H1 (cell line): ENCODE results near the gene OR5J2. TPM values are rescaled to one million over a fixed set of nuclear protein-coding genes. Genes with fewer than 3 reads are reported as not detected.

Experiments
- CTCF ChIA-PET: fragments of 300-600 bp; sonication (Branson Sonifier 250); formaldehyde crosslinking; loops from one replicate; lab custom pipeline; 2021; ENCODE audit not compliant: partially characterized antibody; lab: Charles Lee
- POLR2A ChIA-PET: fragments of 300-600 bp; sonication (Branson Sonifier 250); formaldehyde crosslinking; loops from one replicate; lab custom pipeline; 2021; ENCODE audit warnings: inconsistent platforms; ENCODE audit not compliant: partially characterized antibody; lab: Charles Lee
- DNase-seq, 2 experiments: peaks; one replicate each; pipeline versions ENCODE4 v3.0.0 to v3.0.0-alpha.2; 2010 to 2022; ENCODE audit warnings: low spot score in 2 of 2, low read depth in 1 of 2, mixed read lengths in 1 of 2
- FAIRE-seq: peaks from 2 replicates; lab custom pipeline; 2011; peaks lifted over from hg19 to GRCh38; lab: Jason Lieb, UNC
- H2AFZ ChIP-seq: 2 replicates; pipeline ENCODE4 v1.8.1; 2012; ENCODE audit warnings: low read length, inconsistent platforms
- H2AK5ac ChIP-seq: 2 replicates; pipeline ENCODE4 v1.6.1; 2013; ENCODE audit warnings: low read depth, low read length
- H2BK120ac ChIP-seq: replicated peaks from 2 replicates; pipeline ENCODE3; 2013; ENCODE audit warnings: low read depth, low read length, inconsistent platforms
- H2BK12ac ChIP-seq: 2 replicates; pipeline ENCODE4 v1.6.1; 2013; ENCODE audit warnings: low read depth, low read length
- H2BK15ac ChIP-seq: 2 replicates; pipeline ENCODE4 v1.6.1; 2013; ENCODE audit warnings: low read length
- H2BK20ac ChIP-seq: 2 replicates; pipeline ENCODE4 v1.6.1; 2013; ENCODE audit warnings: low read length
- H2BK5ac ChIP-seq: 2 replicates; pipeline ENCODE4 v1.6.1; 2013; ENCODE audit warnings: low read depth, low read length
- H3K14ac ChIP-seq: 2 replicates; pipeline ENCODE4 v1.6.1; 2013; ENCODE audit warnings: inconsistent platforms; ENCODE audit not compliant: insufficient read length
- H3K18ac ChIP-seq: 2 replicates; pipeline ENCODE4 v1.6.1; 2013; ENCODE audit warnings: low read length; ENCODE audit errors: extremely low read depth
- H3K23ac ChIP-seq: 2 replicates; pipeline ENCODE4 v1.6.1; 2013; ENCODE audit warnings: inconsistent platforms; ENCODE audit not compliant: insufficient read length
- H3K23me2 ChIP-seq: 2 replicates; pipeline ENCODE4 v1.6.1; 2013; ENCODE audit warnings: low read depth, low read length
- H3K27ac ChIP-seq: 2 replicates; pipeline ENCODE4 v1.6.1; 2011; ENCODE audit warnings: low read depth, low read length, inconsistent platforms
- H3K27me3 ChIP-seq, 4 experiments: replicated peaks in 1 of 4; 1 replicate in 1 of 4; 2 replicates in 3 of 4; pipeline versions ENCODE4 v1.6.1 to v1.8.1; 2011 to 2013; ENCODE audit warnings: low read length in 3 of 4, mild to moderate bottlenecking in 3 of 4, inconsistent platforms in 2 of 4, mixed read lengths in 2 of 4, moderate library complexity in 1 of 4; ENCODE audit not compliant: control insufficient read depth in 3 of 4, insufficient read depth in 3 of 4; ENCODE audit errors: extremely low read depth in 1 of 4
- H3K36me3 ChIP-seq, 4 experiments: 2 replicates each; pipeline versions ENCODE4 v1.6.1 to v1.8.1; 2011 to 2013; ENCODE audit warnings: mild to moderate bottlenecking in 4 of 4, low read length in 3 of 4, moderate library complexity in 2 of 4, control low read depth in 1 of 4, inconsistent platforms in 1 of 4; ENCODE audit not compliant: insufficient read depth in 4 of 4, control insufficient read depth in 2 of 4
- H3K4ac ChIP-seq: replicated peaks from 2 replicates; pipeline ENCODE3; 2013; ENCODE audit warnings: low read length, low read depth, mixed read lengths, inconsistent platforms; ENCODE audit not compliant: insufficient read length
- H3K4me1 ChIP-seq, 4 experiments: replicated peaks in 1 of 4; 1 replicate in 1 of 4; 2 replicates in 3 of 4; pipeline versions ENCODE4 v1.6.1 to v1.8.1; 2011 to 2013; ENCODE audit warnings: low read length in 3 of 4, inconsistent platforms in 2 of 4, mixed read lengths in 1 of 4; ENCODE audit not compliant: insufficient read depth in 4 of 4, control insufficient read depth in 3 of 4
- H3K4me2 ChIP-seq, 2 experiments: 2 replicates each; pipeline versions ENCODE4 v1.6.1 to v1.8.1; 2011 to 2013; ENCODE audit warnings: low read depth in 2 of 2, low read length in 2 of 2, control low read depth in 1 of 2, inconsistent platforms in 1 of 2, mild to moderate bottlenecking in 1 of 2; ENCODE audit not compliant: insufficient read depth in 1 of 2
- H3K4me3 ChIP-seq, 4 experiments: fragments of 200-600, 300-600 bp in 1 of 4; sonication (generic), shearing (Covaris generic), sonication (Bioruptor Twin) in 1 of 4; 2 replicates each; pipeline versions ENCODE4 v1.5.1 to v1.8.1; 2011 to 2016; ENCODE audit warnings: low read length in 4 of 4, low read depth in 3 of 4, control low read depth in 2 of 4, inconsistent platforms in 2 of 4, mild to moderate bottlenecking in 2 of 4, mixed read lengths in 1 of 4, moderate library complexity in 1 of 4; ENCODE audit not compliant: insufficient read depth in 2 of 4; ENCODE audit errors: extremely low read depth in 1 of 4
- H3K56ac ChIP-seq: replicated peaks from 2 replicates; pipeline ENCODE3; 2013; ENCODE audit warnings: low read depth, mild to moderate bottlenecking, mixed read lengths, low read length, inconsistent platforms; ENCODE audit not compliant: insufficient read length
- H3K79me1 ChIP-seq: 2 replicates; pipeline ENCODE4 v1.6.1; 2013; ENCODE audit warnings: low read depth, low read length, control low read depth
- H3K79me2 ChIP-seq, 2 experiments: 2 replicates each; pipeline versions ENCODE4 v1.6.1 to v1.8.1; 2012 to 2013; ENCODE audit warnings: low read length in 2 of 2, mild to moderate bottlenecking in 2 of 2, inconsistent platforms in 1 of 2; ENCODE audit not compliant: insufficient read depth in 2 of 2, control insufficient read depth in 1 of 2
- H3K9ac ChIP-seq, 4 experiments: replicated peaks in 1 of 4; 1 replicate in 1 of 4; 2 replicates in 3 of 4; pipeline versions ENCODE4 v1.6.1 to v1.8.1; 2011 to 2013; ENCODE audit warnings: low read depth in 3 of 4, low read length in 3 of 4, control low read depth in 2 of 4, mild to moderate bottlenecking in 2 of 4, moderate library complexity in 2 of 4, inconsistent platforms in 1 of 4; ENCODE audit errors: extremely low read depth in 1 of 4
- H3K9me3 ChIP-seq, 2 experiments: 2 replicates each; pipeline versions ENCODE4 v1.6.1 to v1.8.1; 2012 to 2013; ENCODE audit warnings: mild to moderate bottlenecking in 2 of 2, moderate library complexity in 2 of 2, control low read depth in 1 of 2, inconsistent platforms in 1 of 2, low read depth in 1 of 2, low read length in 1 of 2, mixed read lengths in 1 of 2; ENCODE audit not compliant: insufficient read depth in 2 of 2
- H4K20me1 ChIP-seq, 2 experiments: replicated peaks in 1 of 2; 2 replicates each; pipeline versions ENCODE3 to v1.8.1; 2011 to 2013; ENCODE audit warnings: inconsistent platforms in 2 of 2, low read length in 2 of 2, mild to moderate bottlenecking in 1 of 2; ENCODE audit not compliant: insufficient read depth in 2 of 2, control insufficient read depth in 1 of 2
- H4K5ac ChIP-seq: 2 replicates; pipeline ENCODE4 v1.6.1; 2013; ENCODE audit warnings: low read length, low read depth, mixed read lengths, inconsistent platforms; ENCODE audit not compliant: insufficient read length
- H4K8ac ChIP-seq: 2 replicates; pipeline ENCODE4 v1.8.0; 2013; ENCODE audit warnings: mild to moderate bottlenecking, moderate library complexity, low read length, inconsistent platforms; ENCODE audit not compliant: insufficient read depth; ENCODE audit errors: extremely low read depth
- H4K91ac ChIP-seq: replicated peaks from 2 replicates; pipeline ENCODE3; 2013; ENCODE audit warnings: low read length, mixed read lengths, inconsistent platforms; ENCODE audit not compliant: insufficient read length
- GABPA ChIP-seq: IDR thresholded peaks from 2 replicates; pipeline ENCODE4 v1.6.1; 2011; ENCODE audit warnings: mild to moderate bottlenecking, low read length, moderate library complexity, borderline replicate concordance; ENCODE audit not compliant: insufficient read depth
- MAFK ChIP-seq: IDR thresholded peaks from 2 replicates; pipeline ENCODE4 v1.6.1; 2012; ENCODE audit warnings: low read depth, mild to moderate bottlenecking, improper control_type of control experiment, low read length
- RXRA ChIP-seq: IDR thresholded peaks from 2 replicates; pipeline ENCODE4 v1.6.1; 2011; ENCODE audit warnings: low read depth, mild to moderate bottlenecking, low read length, moderate library complexity; ENCODE audit not compliant: insufficient read depth
- SIX5 ChIP-seq: IDR thresholded peaks from 2 replicates; pipeline ENCODE4 v1.6.1; 2011; ENCODE audit warnings: mild to moderate bottlenecking, low read depth, low read length
- SP4 ChIP-seq: IDR thresholded peaks from 2 replicates; pipeline ENCODE4 v1.6.1; 2012; ENCODE audit warnings: low read length, inconsistent platforms
- TCF12 ChIP-seq: IDR thresholded peaks from 2 replicates; pipeline ENCODE4 v1.6.1; 2011; ENCODE audit warnings: low read depth, mild to moderate bottlenecking, low read length
- WGBS, 2 experiments: shearing (Covaris generic) in 1 of 2; methylation state at CpG; one replicate each; pipeline versions ENCODE4 v1.1.6 to v1.1.7; 2013 to 2015; ENCODE audit warnings: low lambda C conversion rate in 2 of 2, mixed read lengths in 2 of 2, inconsistent platforms in 1 of 2, low coverage in 1 of 2, missing lambda C conversion rate in 1 of 2; ENCODE audit not compliant: insufficient replicate concordance in 2 of 2, insufficient coverage in 1 of 2, insufficient read length in 1 of 2; ENCODE audit errors: extremely low coverage in 1 of 2, missing lambda C conversion rate in 1 of 2; 5-methylcytosine and 5-hydroxymethylcytosine counted together
- polyA plus RNA-seq, 7 experiments: library from polyadenylated mRNA; depleted of rRNA in 3 of 7; stranded (reverse) in 5 of 7; unstranded in 2 of 7; fragments of >200 nt in 5 of 7; fragments of 200-250 nt in 2 of 7; gene quantifications; 1 replicate in 5 of 7; 2 replicates in 1 of 7; 4 replicates in 1 of 7; pipeline versions ENCODE4 v1.2.1 to v1.2.3, GENCODE V29; 2011 to 2013; ENCODE audit warnings: missing spikeins in 2 of 7, mixed read lengths in 2 of 7
- total RNA-seq: library from RNA; stranded (reverse); fragmentation: NEBNext Ultra II Directional; extraction: Animal tissue kit (Norgen Biotek cat#: 25700); gene quantifications from 2 replicates; pipeline ENCODE4 v1.2.1, GENCODE V29; 2021

Gene OR5J2
- total and polyA plus RNA-seq, 2 of the 8 experiments (the other 6 are each of a cell fraction or from before 2014, with no cell fraction given), result not detected

DNA sequence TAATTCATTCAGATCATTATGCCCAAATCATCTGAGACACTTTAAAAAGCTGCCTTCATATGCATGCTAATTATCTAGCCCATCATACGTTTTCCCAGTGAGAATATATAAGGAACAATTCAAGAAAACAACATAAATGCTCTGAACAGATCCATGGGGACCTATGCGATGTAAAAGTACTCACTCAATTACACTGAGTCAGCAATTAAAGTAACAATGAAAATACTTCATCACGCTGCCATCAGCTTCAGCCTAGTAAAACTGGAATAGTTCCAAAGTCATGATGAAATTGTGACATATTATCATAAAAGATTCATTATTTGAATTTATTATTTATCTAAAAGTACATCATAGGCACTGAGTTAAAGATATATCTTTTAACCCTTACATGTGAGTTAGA is 12.6 kb upstream of the OR5J2 start:
- Histone ChIP-seq H2AK5ac (no peak overlapping the region), H3K4ac (no peak overlapping the region), H2BK20ac (no peak overlapping the region), H4K91ac (no peak overlapping the region), H3K14ac (no peak overlapping the region), H3K79me2 (no peaks in the 10 kb centered on the region), H4K5ac (no peak overlapping the region), H3K4me2 (no peak overlapping the region), H3K23ac (no peak overlapping the region), H3K9me3 (no peaks in the 10 kb centered on the region), H3K56ac (no peak overlapping the region), H4K8ac (no peak overlapping the region), H3K23me2 (no peaks in the 10 kb centered on the region), H3K9ac (no peak overlapping the region), H4K20me1 (no peaks in the 10 kb centered on the region), H2AFZ (no peak overlapping the region), H2BK12ac (no peak overlapping the region), H3K79me1 (no peaks in the 10 kb centered on the region), H3K36me3 (no peaks in the 10 kb centered on the region), H3K27ac (no peak overlapping the region), H2BK120ac (no peak overlapping the region), H2BK15ac (no peak overlapping the region), H3K4me1 (no peaks in the 10 kb centered on the region), H3K27me3 (no peaks in the 10 kb centered on the region), H3K18ac (no peak overlapping the region), H3K4me3 (no peak overlapping the region), H2BK5ac (no peak overlapping the region)
- FAIRE-seq, result no peak
- ChIA-PET CTCF (interaction anchor here (1.2 kb wide), 1 partner anchor 405 kb away, joined by 4 read pairs; no protein-coding TSS in a partner anchor), POLR2A (no interaction called here)
- WGBS, 2 experiments, result 80% methylated on average over 3 of the region's 3 CpGs; no CpG with 5 or more reads in 1 of the 2 experiments
- no peak for DNase-seq
- TF ChIP-seq RXRA, result no peak
- TF ChIP-seq SIX5, result no peak
- TF ChIP-seq GABPA, result no peak
- TF ChIP-seq MAFK, result peak; percentile 84; the same call in 1 of the 2 replicates
- no peak for TF ChIP-seq SP4
- no peak for TF ChIP-seq TCF12
- TF ChIP-seq, all 59 proteins: peak for 1
